ENCODE data around the gene C4orf17.

- TF ChIP-seq EZH2phosphoT487 (IDR thresholded peaks at IDR 0.05; ENCODE audit: insufficient read depth, low read depth): no peak
- no peak for TF ChIP-seq EZH2 (IDR thresholded peaks at IDR 0.05; ENCODE audit: insufficient read depth, poor library complexity, severe bottlenecking)
Observed at GRCh38 chr4:99529228-99529627, 18.4 kb downstream of the C4orf17 start.
